HL-60 (cell line): ENCODE measurements around the gene PGRMC1.

Source experiments
- GABPA ChIP-seq: IDR thresholded peaks from 2 replicates; pipeline ENCODE4 v1.6.1; 2012; ENCODE audit warnings: low read depth
- POLR2AphosphoS5 ChIP-seq: IDR thresholded peaks from 2 replicates; pipeline ENCODE4 v1.6.1; 2012; ENCODE audit warnings: low read depth
- SPI1 ChIP-seq: IDR thresholded peaks from 2 replicates; pipeline ENCODE4 v1.6.1; 2012; ENCODE audit warnings: low read depth, mild to moderate bottlenecking, borderline replicate concordance
- TF ChIP-seq, protein P1 (sequence below): IDR thresholded peaks from one replicate; pipeline ENCODE4 v1.5.1; 2011; ENCODE audit warnings: low read length, control low read depth, inconsistent platforms; ENCODE audit not compliant: insufficient read depth
- TF ChIP-seq, protein P2 (sequence below): IDR thresholded peaks from 2 replicates; pipeline ENCODE4 v1.6.1; 2012; ENCODE audit warnings: low read depth; ENCODE audit not compliant: insufficient replicate concordance

DNA sequence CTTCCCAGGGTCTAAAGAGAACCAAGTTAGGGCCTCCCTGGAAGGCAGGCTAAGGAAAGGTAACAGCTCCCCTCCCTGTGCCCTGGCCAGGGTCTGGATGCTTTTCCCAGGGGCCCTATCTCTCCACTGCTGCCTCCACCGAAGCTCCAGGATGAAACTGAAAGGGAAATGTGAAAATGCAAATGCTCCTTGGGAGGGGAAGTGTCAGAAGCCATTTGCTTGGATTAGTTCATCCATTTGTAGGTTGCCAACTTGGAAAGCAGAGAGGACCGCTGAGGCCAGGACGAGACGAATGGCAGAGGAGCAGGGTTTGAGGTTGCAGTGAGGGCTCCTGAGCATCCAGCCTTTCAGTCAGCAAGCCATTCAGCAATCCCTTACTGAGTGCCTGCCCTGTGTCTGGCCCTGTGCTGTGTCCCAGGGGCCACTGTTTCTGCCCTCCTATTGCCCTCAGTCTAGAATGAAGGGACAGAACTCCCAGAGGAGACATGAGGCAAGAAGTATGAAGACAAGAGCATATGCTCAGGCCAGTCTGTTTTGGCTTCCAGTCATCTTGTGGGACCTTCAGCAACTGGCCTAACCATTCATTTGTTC lies 45.9 kb upstream of the PGRMC1 start:
- TF ChIP-seq, protein P1, sequence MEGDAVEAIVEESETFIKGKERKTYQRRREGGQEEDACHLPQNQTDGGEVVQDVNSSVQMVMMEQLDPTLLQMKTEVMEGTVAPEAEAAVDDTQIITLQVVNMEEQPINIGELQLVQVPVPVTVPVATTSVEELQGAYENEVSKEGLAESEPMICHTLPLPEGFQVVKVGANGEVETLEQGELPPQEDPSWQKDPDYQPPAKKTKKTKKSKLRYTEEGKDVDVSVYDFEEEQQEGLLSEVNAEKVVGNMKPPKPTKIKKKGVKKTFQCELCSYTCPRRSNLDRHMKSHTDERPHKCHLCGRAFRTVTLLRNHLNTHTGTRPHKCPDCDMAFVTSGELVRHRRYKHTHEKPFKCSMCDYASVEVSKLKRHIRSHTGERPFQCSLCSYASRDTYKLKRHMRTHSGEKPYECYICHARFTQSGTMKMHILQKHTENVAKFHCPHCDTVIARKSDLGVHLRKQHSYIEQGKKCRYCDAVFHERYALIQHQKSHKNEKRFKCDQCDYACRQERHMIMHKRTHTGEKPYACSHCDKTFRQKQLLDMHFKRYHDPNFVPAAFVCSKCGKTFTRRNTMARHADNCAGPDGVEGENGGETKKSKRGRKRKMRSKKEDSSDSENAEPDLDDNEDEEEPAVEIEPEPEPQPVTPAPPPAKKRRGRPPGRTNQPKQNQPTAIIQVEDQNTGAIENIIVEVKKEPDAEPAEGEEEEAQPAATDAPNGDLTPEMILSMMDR, result no peak
- no peak for TF ChIP-seq POLR2AphosphoS5
- TF ChIP-seq, protein P2, sequence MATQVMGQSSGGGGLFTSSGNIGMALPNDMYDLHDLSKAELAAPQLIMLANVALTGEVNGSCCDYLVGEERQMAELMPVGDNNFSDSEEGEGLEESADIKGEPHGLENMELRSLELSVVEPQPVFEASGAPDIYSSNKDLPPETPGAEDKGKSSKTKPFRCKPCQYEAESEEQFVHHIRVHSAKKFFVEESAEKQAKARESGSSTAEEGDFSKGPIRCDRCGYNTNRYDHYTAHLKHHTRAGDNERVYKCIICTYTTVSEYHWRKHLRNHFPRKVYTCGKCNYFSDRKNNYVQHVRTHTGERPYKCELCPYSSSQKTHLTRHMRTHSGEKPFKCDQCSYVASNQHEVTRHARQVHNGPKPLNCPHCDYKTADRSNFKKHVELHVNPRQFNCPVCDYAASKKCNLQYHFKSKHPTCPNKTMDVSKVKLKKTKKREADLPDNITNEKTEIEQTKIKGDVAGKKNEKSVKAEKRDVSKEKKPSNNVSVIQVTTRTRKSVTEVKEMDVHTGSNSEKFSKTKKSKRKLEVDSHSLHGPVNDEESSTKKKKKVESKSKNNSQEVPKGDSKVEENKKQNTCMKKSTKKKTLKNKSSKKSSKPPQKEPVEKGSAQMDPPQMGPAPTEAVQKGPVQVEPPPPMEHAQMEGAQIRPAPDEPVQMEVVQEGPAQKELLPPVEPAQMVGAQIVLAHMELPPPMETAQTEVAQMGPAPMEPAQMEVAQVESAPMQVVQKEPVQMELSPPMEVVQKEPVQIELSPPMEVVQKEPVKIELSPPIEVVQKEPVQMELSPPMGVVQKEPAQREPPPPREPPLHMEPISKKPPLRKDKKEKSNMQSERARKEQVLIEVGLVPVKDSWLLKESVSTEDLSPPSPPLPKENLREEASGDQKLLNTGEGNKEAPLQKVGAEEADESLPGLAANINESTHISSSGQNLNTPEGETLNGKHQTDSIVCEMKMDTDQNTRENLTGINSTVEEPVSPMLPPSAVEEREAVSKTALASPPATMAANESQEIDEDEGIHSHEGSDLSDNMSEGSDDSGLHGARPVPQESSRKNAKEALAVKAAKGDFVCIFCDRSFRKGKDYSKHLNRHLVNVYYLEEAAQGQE, result no peak
- no peak for TF ChIP-seq GABPA
- no peak for TF ChIP-seq SPI1
